KBM-7 (cell line): Measurements from ENCODE around the gene TSEN34.
"Not testable (repeated sequence)": the region's sequence is repeated elsewhere in the genome, so short reads cannot be mapped to it uniquely, and the experiment has no call there.

ENCODE experiments used
- DNase-seq: peaks from one replicate; pipeline ENCODE4 v3.0.0-alpha.2; 2015
- in situ Hi-C: fragments of 300-500 bp; cut with MboI; formaldehyde crosslinking; loops from 2 replicates; pipeline ENCODE4 v1.14.3; 2020; ENCODE audit warnings: low sequenced_read_pairs, low pct_unique_long_range_greater_than_20kb, mixed read lengths

TSEN34 gene

DNA sequence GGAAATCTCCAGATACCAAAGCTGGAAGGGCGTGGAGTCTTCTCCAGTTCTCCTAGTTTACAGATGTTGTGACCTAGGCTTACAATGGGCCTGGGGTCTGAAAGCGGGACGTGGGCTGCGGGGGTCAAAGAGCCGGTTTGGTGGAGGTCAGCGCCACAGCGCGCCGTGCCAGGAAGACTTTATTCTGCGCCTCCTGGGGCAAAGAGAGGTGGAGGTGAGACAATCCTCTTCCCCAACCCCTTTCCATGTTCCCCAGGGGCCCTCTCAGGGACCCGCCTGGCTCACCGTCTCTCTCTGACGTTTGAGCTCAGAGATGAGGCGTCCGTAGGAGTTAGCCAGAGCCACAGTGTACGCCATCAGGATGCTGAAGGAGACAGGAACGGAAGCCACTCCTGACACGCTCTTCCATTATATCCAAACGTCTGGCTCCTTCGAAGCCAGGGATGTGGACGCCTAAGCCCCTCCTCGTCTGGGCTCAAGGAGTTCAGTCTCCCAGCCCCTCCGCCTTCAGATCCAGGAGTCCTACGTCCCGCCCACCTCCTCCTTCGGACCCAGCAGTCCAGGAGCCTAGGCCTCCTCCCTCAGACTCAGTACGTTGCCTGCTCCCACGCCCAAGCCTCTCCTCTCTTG lies 30.8 kb upstream of the TSEN34 start:
- in situ Hi-C loops: no loop called here
- no peak for DNase-seq

DNA sequence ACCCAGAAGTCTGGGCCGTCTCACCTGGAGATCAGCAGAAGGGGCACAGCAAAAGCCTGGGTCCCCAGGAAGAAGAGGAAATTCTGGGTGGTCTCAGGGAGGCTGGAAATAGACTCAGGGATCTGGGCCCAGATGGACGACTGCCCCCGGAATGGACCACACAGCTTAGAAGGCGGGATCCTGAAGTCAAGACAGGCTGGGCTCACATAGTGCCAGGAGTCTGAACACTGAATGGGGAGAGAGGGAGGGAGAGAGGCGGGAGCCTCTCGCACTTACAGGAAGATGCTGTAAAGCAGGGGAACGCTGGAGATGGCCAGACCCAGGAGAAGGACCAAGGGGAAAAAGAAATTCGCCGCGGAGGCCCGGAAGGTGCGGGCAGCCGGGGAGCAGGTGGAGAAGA lies 30.3 kb upstream of the TSEN34 start:
- no peak for DNase-seq
- in situ Hi-C loops: no loop called here

DNA sequence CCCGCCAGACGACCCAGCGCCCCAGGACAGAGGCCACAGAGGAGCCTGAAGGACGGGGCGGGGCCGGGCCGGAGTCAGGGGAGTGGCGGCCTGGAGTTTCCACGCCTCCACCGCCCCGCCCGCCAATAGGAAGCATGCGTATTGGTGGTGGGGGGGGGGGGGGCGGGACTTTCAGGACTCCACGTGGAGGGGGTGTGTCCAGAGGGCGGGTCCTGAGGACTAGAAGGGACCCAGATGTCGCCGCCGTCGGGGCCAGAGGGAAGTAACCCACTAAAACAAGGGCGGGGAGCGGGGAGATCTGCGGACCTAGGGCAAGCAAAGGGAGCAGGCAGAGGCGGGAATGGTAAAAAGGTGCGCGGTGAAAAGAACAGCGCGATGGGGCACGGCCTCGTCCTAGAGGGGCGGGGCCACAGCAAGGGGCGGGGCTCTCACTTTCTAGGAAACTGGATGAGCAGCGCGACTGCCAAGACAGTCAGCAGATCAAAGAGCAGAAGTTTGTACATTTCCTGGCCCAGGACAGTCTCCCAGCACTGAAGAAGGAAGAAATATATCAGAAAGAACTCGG lies 28.8 kb upstream of the TSEN34 start:
- DNase-seq: peak; percentile 92
- in situ Hi-C loops: no loop called here

DNA sequence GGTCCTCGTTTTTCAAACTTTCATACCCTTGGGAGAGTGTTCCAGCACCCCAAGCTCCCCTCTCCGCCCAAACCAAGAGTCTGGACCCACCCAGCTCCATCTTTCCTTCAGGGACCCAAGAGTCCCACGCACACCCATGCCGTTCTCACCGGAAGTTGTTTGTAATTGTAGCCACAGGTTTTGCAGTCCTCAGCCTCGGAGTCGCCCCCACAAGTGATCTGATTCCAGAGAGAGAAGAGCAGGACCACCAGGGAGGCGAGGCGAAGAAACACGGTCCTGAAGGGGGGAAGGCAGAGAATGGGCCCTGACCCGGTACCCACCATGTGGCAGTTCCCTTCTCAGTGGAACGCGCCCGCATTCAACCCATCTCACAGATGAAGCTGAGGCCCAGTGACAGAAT lies 28.2 kb upstream of the TSEN34 start:
- no peak for DNase-seq
- in situ Hi-C loops: no loop called here

DNA sequence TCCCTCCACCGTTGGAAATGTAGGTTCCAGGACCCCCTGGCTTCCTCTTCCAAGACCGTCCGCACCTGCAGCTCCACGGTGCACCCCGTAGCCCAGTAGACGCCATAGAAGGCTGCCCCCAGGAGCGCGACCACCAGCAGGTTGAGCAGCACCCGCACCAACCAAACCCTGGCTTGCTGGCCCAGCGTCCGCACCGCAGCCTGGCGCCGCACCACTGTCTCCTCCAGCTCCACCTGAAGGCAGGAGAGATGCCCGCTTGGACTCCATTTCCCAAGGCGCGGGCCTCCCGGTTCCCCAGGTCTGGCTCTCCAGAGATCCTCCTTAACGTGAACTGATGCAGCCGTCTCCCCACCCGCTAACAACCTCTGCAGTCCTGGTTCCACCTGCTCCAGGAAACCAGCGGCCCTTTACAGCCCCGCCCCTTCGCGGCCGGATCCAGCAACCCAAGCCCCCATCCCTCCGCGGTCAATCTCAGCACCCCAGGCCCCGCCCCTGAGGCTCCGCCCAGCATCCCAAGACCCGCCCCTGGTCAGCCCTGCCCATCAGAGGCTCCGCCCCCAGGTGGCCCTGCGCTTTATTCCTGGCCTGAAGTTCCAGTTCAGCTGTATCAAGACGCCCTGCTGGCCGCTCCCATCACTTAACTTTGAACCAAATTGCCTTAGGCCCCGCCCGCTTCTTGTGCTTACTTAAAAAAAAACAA lies 26.6 kb upstream of the TSEN34 start:
- in situ Hi-C loops: no loop called here
- no peak for DNase-seq

DNA sequence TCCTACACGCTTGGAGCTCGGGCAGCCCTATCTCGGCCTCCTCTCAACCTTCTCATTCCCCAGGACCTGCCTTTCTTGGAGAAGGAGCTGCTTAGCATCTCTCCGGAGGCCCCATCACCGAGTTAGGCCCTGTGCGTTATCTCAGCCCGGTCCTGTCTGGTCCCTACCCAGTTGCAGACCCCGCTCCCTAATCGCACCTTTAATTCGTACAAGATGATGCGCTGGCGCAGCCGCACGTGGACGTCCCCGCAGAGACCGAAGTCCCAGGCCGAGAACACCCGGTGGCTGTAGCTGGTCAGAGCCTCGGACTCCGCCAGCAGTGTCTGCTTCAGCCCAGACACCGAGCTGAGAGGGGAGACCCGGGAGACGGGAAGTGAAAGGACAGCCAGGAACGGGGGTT lies 25.9 kb upstream of the TSEN34 start:
- in situ Hi-C loops: no loop called here

DNA sequence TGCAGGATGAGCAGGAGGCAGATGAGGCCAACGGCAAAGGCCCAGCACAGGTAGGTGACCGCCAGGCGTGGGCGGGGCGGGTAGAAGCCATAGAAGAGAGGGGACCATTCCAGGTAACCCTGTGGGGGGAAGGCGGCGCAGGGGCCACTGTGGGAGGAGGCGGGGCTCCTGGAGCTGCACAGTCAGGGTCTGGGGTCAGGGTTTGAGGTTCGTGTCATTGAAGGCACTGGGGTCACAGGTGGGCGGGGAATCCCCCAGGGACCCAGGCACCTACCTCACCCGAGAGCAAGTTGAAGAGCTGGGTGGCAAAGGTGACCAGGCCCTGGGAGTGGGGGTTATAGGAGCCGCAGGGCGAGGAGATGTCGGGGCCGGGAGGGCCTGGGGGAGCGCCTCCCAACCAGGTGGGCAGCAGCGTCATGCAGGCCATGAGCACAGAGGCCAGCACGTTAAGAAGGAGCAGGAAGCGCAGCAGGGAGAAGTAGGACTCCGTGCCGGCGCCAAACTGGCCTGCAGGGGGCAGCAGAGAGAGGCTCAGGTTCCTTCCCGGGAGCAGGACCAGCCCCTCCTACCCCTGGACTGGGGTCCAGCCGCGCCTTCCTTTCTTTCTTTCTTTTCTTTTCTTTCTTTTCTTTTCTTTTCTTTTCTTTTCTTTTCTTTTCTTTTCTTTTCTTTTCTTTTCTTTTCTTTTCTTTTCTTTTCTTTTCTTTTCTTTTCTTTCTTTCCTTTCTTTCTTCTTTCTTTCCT lies 22.8 kb upstream of the TSEN34 start:
- in situ Hi-C loops: no loop called here
- peak; percentile 93 for DNase-seq

More for the DNA sequence above, 25.9 kb upstream of the TSEN34 start:
- no peak for DNase-seq

DNA sequence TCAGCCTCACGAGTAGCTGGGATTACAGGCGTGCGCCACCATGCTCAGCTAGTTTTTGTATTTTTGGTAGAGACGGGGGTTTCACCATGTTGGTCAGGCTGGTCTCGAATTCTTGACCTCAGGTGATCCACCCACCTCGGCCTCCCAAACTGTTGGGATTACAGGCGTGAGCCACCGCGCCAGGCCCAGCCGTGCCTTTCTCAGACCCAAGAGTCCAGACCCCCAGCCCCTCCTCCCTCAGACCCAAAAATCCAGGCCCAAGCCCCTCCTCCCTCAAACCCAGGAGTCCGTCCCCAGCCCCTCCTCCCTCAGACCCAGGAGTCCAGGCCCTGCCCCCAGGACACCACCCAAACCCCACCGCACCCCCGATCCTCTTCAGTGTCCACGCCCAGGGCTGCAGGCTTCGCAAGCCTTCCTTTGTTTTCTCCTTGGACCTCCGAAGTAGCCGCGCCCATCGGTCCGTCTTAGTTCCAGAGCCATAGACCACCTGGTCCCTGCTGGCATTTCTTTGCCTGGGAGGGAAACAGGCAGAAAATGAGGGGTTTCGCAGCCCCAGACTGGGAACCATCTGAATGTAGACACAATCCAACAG lies 21.9 kb upstream of the TSEN34 start:
- in situ Hi-C loops: no loop called here
- DNase-seq: no peak

DNA sequence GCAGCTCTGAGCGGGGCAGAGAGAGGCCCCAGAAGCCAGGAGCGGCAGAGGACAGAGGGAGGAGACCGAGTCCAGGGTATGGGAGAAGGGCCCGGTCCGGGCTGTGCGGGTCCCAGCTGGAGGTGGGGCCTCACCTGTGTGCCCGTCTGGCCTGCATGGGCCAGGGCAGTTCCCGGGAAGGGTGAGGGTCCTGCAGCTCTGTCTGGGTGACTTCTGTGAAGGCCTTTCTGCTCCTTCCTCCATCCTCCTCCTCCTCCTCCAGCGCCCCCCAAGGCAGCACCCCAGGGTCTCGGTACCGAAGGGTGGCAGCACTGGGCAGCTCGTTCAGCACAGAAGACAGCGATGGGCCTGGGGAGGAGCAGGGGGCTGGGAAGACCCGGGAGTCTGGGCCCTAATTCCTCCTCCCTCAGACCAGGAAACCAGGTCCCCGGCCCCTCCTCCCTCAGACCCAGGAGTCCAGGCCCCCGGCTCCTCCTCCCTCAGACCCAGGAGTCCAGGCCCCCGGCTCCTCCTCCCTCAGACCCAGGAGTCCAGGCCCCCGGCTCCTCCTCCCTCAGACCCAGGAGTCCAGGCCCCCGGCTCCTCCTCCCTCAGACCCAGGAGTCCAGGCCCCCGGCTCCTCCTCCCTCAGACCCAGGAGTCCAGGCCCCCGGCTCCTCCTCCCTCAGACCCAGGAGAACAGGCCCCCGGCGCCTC lies 19.2 kb upstream of the TSEN34 start:
- in situ Hi-C loops, DNase-seq: not testable (repeated sequence)

DNA sequence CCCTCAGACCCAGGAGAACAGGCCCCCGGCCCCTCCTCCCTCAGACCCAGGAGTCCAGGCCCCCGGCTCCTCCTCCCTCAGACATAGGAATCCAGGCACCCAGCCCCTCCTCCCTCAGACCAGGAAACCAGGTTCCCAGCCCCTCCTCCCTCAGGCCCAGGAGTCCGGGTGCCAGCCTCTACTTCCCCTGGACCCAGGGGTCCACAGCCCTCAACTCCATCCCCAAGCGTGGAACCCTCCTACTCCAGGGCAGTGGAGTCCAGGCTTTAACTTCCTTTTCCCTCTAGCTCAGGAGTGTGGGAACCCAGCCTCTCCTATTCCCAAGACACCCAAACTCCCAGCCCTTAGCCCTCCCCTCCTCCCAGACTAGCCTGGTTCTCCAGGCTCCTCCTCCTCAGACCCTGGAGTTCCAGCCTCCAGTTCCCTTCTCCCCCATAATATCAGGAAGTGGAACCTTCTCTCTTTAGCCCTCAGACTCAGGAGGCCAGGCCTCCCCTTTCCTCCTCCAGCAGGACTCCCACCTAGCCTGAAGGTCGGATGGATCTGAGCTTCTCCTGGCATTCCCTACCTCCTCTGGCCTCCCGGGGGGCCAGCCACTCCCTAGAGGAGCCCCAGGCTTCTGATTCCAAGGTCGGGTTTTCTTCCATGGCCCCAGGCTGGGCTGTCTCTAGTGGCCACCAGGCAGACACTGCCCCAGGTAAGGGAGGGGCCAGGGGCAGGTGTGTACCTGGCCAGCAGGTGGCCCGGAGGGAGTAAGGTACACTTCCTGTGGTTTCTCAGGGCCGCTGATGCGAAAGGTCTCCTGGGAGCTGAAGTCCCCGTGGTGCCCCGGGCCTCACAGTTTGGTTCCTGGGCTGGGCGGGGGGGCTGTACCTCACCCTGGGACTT lies 18.4 kb upstream of the TSEN34 start, which contains the start of gene TMC4:
Gene TMC4, minus strand, starts transcription at position 690 of the 888 bp plus-strand sequence. Its CDS starts 43 bp downstream, at position 647.
- no peak for DNase-seq
- in situ Hi-C loops: no loop called here

DNA sequence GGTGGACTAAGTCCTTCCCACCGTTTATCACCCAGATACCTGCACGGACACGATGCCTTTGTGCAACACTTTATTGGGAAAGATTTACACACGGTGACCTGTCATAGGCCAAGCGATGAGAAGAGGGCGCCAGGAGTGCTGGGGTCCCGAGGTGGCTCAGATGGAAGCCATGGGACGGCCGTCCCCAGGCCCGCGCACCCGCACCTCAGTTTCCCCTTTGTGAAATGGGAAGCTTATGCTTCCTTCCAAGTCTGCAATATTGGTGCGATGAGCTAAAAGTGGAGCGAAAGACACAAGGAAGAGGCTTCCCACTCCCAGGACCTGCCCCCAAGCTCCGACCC lies 17.8 kb upstream of the TSEN34 start:
- no peak for DNase-seq
- in situ Hi-C loops: no loop called here

DNA sequence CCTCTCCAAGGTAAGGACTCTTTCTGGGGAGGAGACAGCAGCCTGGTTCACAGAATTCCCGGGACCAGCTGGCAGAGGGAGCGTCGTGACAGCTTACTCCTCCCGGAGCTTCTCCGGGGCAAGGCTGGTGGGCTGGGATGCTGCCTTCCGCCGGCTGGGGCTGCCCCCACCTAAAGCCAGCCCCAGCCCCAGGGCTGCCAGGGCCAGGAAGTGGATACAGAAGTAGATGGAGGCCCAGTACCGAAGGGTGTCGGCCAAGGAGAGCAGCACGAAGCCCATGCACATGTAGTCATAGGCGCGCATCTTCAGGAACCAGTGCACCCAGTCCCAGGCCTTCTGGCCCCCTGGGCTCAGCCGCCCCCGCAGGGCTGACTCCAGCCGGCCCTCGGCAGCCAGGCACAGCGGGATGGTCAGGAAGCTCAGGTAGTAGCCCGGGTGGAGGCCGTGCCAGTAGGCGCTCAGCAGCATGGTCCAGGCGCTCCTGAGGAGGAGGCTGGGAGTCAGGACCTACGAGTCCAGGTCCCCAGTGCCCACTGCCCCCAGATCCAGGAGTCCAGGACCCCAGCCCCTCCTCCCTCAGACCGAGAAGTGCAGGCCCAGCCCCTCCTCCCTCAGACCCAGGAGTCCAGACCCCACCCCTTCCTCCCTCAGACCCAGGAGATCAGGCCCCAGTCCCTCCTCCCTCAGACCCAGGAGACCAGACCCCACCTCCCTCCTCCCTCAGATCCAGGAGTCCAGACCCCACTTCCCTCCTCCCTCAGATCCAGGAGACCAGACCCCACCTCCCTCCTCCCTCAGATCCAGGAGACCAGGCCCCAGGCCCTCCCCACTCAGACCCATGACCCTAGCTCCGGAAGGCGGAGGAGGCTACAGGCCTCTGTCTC lies 16.9 kb upstream of the TSEN34 start:
- in situ Hi-C loops: no loop called here
- no peak for DNase-seq

DNA sequence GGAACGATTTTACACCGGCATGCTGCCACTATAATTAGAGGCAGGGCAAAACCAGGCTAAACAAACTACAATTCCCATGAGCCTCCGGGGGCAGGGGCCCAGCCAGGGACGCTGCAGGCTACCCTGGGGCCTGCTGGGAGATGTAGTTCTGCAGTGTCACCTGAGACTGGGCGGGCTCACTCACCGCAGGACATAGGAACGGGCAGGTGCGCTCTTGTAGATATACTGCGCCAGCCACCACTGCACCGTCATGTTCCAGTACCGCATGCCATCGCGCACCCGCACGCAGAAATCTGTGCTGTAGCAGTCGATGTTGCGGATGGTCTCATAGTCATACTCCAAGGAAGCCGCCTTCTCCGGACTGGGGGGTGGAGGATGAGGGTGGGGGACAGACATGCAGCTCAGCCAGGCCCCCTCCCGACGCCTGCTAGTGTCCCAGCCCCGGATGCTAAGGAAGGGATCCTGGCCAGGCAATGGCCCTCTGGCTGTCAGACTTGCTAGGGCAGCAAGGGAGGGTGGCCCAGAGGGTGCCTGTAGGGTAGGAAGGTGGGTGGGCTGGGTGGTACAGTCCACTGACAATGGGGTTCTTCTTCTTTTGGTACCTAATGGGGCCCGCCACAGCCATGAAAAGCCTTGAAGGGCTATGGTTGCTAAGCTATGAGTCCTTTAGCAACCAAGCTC lies 12.4 kb upstream of the TSEN34 start:
- in situ Hi-C loops: no loop called here
- no peak for DNase-seq

DNA sequence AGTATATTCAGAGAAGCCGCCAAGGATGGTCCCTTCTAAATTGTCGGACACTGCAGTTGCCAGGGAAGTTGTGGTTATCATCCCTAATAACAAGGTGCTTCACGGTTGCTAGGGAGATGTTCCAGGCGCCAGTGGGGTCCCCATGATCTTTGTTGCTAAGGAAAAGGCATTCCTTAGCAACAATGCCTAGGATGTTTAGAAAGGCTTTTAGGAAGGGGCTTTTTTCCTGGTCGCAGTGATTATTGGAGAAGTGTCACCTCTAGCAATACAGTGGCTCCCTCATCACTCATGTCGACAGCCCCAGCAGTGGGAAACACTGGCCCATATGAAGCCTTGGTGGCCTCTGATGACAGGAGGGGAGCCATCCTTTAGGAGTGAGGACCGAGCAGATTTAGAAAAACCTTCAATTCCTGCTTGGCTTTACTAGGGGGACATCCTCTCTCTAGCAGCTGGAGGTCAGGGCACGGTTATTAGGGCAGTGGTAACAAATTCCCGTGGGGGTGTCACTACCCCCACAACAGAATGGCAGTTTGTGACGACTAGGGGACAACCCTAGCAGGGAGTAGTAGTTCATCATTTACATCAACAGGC lies 11.8 kb upstream of the TSEN34 start:
- in situ Hi-C loops: no loop called here
- DNase-seq: no peak

DNA sequence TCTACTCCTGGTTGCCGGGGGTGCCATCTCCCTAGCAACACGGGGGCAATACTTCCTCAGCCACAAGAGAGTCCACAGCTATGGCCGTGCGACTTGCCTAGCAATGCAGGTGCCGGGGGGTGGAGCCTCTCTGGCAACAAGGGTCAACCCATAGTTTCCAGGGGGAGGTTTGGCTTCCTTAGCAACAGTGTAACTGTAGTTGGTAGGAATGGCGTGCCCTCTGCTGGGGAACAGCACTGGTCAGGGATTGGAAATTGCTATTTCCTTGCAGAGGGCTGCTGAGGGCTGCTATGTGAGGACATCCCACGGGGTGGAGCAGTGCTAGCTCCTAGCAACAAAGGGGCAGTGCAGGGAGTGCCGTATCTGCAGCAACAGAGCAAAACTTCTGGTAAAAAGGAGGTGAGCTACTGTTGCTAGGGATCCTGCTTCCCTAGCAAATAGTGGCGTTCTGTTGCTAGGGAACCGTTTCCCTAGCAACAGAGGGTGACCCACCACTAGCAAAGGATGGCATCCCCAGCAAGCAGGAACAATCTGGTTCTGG lies 11.1 kb upstream of the TSEN34 start:
- peak; percentile 67 for DNase-seq
- in situ Hi-C loops: no loop called here

DNA sequence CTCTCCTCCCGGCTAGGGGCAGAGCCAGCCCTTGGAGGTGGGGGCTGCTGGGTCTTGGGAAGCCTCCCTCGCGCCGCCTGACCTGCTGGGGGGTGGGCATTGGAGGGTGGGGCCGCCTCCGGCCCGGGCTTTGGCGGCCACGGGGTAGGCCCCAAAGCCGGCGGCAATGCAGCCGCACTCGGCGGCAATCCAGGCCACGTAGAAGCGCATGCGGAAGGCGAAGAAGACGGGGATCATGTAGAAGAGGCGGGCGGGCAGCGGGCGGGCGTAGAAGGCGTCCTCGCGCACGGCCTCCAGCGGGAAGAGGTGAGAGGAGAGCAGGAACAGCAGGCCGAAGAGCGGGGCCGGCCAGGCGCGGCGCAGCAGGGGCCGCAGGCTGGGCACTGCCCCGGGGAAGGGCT lies 10.4 kb upstream of the TSEN34 start:
- no peak for DNase-seq
- in situ Hi-C loops: no loop called here
